ENCODE measurements around the gene PYDC1.
A peak's percentile ranks its signal among the peaks of the same experiment; 100 is the strongest.
"Not testable (repeated sequence)": the region's sequence is repeated elsewhere in the genome, so short reads cannot be mapped to it uniquely, and the experiment has no call there.

Gene PYDC1

GRCh38 chr16:31181102-31181830, 35.7 kb downstream of the PYDC1 start:
- TF ChIP-seq CTCF (IDR thresholded peaks at IDR 0.05; ENCODE audit: insufficient read depth, missing control alignments): no peak
- FAIRE-seq (no peak), DNase-seq (ENCODE audit: insufficient read length, low spot score) (no peak)

GRCh38 chr16:31179747-31180459, 37.0 kb downstream of the PYDC1 start, which contains the start of gene FUS:
Gene FUS, plus strand, starts transcription at chr16:31180139. Its CDS starts 76 bp downstream, at chr16:31180215.
- no peak for FAIRE-seq
- DNase-seq (ENCODE audit: insufficient read length, low spot score): peak; percentile 81
- TF ChIP-seq CTCF (IDR thresholded peaks at IDR 0.05; ENCODE audit: insufficient read depth, missing control alignments): no peak

- FAIRE-seq (no peak), DNase-seq (ENCODE audit: insufficient read length, low spot score) (no peak)
- TF ChIP-seq CTCF (IDR thresholded peaks at IDR 0.05; ENCODE audit: insufficient read depth, missing control alignments): no peak
Measured at GRCh38 chr16:31179219-31179746, 37.7 kb downstream of the PYDC1 start.

GRCh38 chr16:31177136-31177535, 39.8 kb downstream of the PYDC1 start:
- FAIRE-seq: no peak
- DNase-seq (ENCODE audit: insufficient read length, low spot score): no peak
- no peak for TF ChIP-seq CTCF (IDR thresholded peaks at IDR 0.05; ENCODE audit: insufficient read depth, missing control alignments)

GRCh38 chr16:31170048-31170447, 46.9 kb downstream of the PYDC1 start:
- not testable (repeated sequence) for DNase-seq (ENCODE audit: insufficient read length, low spot score); FAIRE-seq

- no peak for DNase-seq (ENCODE audit: insufficient read length, low spot score)
- no peak for FAIRE-seq
- no peak for TF ChIP-seq CTCF (IDR thresholded peaks at IDR 0.05; ENCODE audit: insufficient read depth, missing control alignments)
Measured at GRCh38 chr16:31168848-31169247, 48.1 kb downstream of the PYDC1 start.

- no peak for FAIRE-seq
- no peak for DNase-seq (ENCODE audit: insufficient read length, low spot score)
- TF ChIP-seq CTCF (IDR thresholded peaks at IDR 0.05; ENCODE audit: insufficient read depth, missing control alignments): no peak
Measured at GRCh38 chr16:31167315-31167714, 49.6 kb downstream of the PYDC1 start.

Data from D721Med (cell line).